ENCODE results near the gene CBLL2.

The CBLL2 gene

DNA sequence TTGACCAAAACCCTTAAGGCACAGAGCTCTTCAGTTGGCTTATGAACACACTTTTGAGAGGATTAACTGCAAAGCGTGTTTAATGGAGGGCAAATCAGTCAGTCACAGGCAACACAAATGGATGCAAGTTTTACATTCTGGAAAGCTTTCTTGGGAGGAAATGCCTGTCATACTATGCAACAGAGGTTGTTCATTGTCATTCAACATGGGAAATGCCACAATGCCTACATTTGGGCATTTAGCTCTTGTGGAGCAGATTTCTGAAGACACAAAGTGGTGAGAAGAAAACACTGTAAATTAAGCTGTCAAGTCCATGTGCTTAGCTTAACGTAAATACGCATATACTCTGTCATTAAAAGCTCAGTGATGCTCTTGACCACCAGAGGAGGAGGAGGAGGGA is 41.1 kb downstream of the CBLL2 start:
- TF ChIP-seq, protein P1, sequence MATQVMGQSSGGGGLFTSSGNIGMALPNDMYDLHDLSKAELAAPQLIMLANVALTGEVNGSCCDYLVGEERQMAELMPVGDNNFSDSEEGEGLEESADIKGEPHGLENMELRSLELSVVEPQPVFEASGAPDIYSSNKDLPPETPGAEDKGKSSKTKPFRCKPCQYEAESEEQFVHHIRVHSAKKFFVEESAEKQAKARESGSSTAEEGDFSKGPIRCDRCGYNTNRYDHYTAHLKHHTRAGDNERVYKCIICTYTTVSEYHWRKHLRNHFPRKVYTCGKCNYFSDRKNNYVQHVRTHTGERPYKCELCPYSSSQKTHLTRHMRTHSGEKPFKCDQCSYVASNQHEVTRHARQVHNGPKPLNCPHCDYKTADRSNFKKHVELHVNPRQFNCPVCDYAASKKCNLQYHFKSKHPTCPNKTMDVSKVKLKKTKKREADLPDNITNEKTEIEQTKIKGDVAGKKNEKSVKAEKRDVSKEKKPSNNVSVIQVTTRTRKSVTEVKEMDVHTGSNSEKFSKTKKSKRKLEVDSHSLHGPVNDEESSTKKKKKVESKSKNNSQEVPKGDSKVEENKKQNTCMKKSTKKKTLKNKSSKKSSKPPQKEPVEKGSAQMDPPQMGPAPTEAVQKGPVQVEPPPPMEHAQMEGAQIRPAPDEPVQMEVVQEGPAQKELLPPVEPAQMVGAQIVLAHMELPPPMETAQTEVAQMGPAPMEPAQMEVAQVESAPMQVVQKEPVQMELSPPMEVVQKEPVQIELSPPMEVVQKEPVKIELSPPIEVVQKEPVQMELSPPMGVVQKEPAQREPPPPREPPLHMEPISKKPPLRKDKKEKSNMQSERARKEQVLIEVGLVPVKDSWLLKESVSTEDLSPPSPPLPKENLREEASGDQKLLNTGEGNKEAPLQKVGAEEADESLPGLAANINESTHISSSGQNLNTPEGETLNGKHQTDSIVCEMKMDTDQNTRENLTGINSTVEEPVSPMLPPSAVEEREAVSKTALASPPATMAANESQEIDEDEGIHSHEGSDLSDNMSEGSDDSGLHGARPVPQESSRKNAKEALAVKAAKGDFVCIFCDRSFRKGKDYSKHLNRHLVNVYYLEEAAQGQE (IDR thresholded peaks at IDR 0.05; ENCODE audit: insufficient read depth in 1 of 2, low read depth in 2 of 2, low read length in 2 of 2) = no peak
- no peak for TF ChIP-seq FOXP2 (optimal IDR thresholded peaks at IDR 0.05; ENCODE audit: borderline replicate concordance, extremely low read depth, extremely low read length, insufficient read depth)
- no peak for TF ChIP-seq POLR2AphosphoS5 (IDR thresholded peaks at IDR 0.05; ENCODE audit: low read depth, low read length)
- TF ChIP-seq TAF1 (IDR thresholded peaks at IDR 0.05; ENCODE audit: borderline replicate concordance, insufficient read depth, low read length) = no peak
- no peak for TF ChIP-seq SIN3A (IDR thresholded peaks at IDR 0.05; ENCODE audit: borderline replicate concordance, insufficient read depth, low read length)

DNA sequence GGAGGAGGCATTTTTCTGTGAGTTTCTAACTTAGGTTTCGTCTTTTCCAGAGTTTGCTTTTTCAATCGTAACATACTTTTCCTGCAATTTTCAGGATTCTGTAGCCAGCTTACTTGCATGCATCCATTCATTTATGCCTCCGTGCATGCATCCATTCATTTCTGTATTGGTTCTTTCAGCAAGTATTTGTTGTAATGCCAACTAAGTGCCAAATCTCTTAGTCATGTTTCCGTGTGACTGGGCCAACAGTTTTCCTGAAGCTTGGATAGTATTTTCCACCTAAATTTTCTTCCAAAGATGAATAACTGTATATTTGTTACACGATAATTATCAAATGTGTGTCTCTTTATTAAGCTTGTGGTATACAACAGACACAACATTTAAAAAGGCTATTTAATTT is 41.5 kb downstream of the CBLL2 start:
- TF ChIP-seq SIN3A (IDR thresholded peaks at IDR 0.05; ENCODE audit: borderline replicate concordance, insufficient read depth, low read length) (no peak), FOXP2 (optimal IDR thresholded peaks at IDR 0.05; ENCODE audit: borderline replicate concordance, extremely low read depth, extremely low read length, insufficient read depth) (no peak), TAF1 (IDR thresholded peaks at IDR 0.05; ENCODE audit: borderline replicate concordance, insufficient read depth, low read length) (no peak), POLR2AphosphoS5 (IDR thresholded peaks at IDR 0.05; ENCODE audit: low read depth, low read length) (no peak)
- TF ChIP-seq, protein P1 (IDR thresholded peaks at IDR 0.05; ENCODE audit: insufficient read depth in 1 of 2, low read depth in 2 of 2, low read length in 2 of 2) = no peak

DNA sequence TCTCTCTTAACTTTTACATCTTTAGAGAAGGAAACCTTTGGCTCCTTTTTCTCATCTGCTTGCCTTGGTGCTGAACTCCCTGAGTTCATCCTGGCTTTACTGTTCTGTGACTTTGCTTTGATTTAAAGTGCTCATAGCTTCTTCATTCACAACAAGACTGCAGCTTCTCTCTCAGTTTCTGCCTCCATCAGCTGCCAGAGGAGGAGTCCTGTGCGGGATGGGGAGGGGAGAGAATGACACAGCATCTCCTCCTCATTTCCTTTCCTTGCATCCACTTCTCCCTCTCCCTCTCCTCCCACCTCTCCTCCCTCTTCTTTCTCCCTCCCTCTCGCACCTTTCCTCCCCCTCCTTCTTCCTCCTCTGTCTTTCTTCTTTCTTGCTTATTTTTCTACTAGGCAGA is 42.0 kb downstream of the CBLL2 start:
- TF ChIP-seq POLR2AphosphoS5 (IDR thresholded peaks at IDR 0.05; ENCODE audit: low read depth, low read length) = no peak
- TF ChIP-seq, protein P1 (IDR thresholded peaks at IDR 0.05; ENCODE audit: insufficient read depth in 1 of 2, low read depth in 2 of 2, low read length in 2 of 2) = peak; percentile 18 to 81; a peak in 3 of 4 replicates

DNA sequence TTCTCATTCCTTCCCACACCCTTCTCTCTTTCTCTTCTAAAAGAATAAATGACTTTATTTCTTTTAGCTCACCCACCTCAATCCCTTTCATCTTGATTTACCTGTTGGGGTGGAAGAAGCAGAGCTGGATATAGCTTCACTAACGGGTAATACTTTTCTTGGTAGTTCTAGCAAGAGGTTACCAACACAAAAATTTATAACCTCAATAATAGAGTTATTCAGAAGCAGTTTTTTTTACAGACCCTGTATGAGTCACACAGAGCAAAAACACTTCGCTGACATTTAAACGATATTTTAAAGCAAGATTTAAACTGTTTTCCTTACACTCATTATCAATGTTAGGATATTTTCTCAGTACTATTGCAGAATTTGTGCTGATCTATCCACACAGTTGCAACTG is 42.4 kb downstream of the CBLL2 start:
- TF ChIP-seq POLR2AphosphoS5 (IDR thresholded peaks at IDR 0.05; ENCODE audit: low read depth, low read length) (no peak), SIN3A (IDR thresholded peaks at IDR 0.05; ENCODE audit: borderline replicate concordance, insufficient read depth, low read length) (no peak)
- TF ChIP-seq, protein P1 (IDR thresholded peaks at IDR 0.05; ENCODE audit: insufficient read depth in 1 of 2, low read depth in 2 of 2, low read length in 2 of 2) = no peak

DNA sequence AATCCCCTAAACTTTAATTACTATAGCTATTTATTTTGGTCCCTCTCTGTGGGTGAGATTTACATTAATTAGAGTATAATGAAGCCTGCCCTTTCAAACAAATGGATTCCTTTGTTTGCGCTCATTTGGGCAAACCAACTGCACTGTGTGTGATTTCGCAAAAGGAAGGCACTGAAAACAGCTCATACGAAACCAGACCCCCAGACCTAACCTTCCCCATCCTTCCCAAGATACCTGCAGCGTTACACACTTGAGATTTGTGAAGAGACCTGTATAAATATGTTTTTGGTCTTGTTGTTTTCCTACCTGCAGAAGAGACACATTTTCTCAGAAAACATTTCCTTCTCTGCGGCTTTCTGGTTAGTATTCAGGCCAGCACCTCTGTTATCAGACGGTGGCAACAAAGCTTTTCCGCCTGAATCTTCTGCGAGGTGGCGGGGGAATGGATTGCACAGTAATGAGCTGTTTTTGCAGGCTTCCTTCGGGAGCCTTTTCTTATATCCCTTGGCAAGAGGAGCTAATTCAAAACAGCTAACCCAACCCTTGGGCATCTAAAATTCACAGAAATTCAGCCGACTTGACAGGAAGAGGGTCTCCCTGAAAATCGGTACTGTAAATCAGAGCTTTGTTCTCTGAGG is 47.6 kb downstream of the CBLL2 start:
- TF ChIP-seq FOXP2 (optimal IDR thresholded peaks at IDR 0.05; ENCODE audit: borderline replicate concordance, extremely low read depth, extremely low read length, insufficient read depth) (no peak), SIN3A (IDR thresholded peaks at IDR 0.05; ENCODE audit: borderline replicate concordance, insufficient read depth, low read length) (no peak), TAF1 (IDR thresholded peaks at IDR 0.05; ENCODE audit: borderline replicate concordance, insufficient read depth, low read length) (no peak), POLR2AphosphoS5 (IDR thresholded peaks at IDR 0.05; ENCODE audit: low read depth, low read length) (no peak)
- TF ChIP-seq, protein P1 (IDR thresholded peaks at IDR 0.05; ENCODE audit: insufficient read depth in 1 of 2, low read depth in 2 of 2, low read length in 2 of 2) = no peak
